SK-N-SH (cell line): ENCODE results near the gene SMIM32. TPM values are rescaled to one million over a fixed set of nuclear protein-coding genes. Genes with fewer than 3 reads are reported as not detected.

ENCODE experiments used
- CTCF ChIA-PET: fragments of 300-600, 350-600 bp; formaldehyde crosslinking; extraction: SDS; loops from one replicate; lab custom pipeline; 2021; lab: Yijun Ruan, JAX
- POLR2A ChIA-PET: fragments of 350-600 bp; sonication (Branson Sonifier 250); formaldehyde crosslinking; extraction: SDS; loops from one replicate; lab custom pipeline; 2020; ENCODE audit warnings: antibody characterized with exemption, inconsistent platforms; lab: Yijun Ruan, JAX
- DNase-seq: peaks from one replicate; pipeline ENCODE4 v3.0.0; 2012
- H2AFZ ChIP-seq: fragments of 200-600 bp; sonication (generic); 2 replicates; pipeline ENCODE4 v1.8.1; 2016; ENCODE audit warnings: antibody characterized with exemption, mild to moderate bottlenecking, low read depth
- H3F3A ChIP-seq: fragments of 200-600 bp; sonication (generic); replicated peaks from 2 replicates; pipeline ENCODE3; 2016; ENCODE audit warnings: antibody characterized with exemption, mild to moderate bottlenecking; ENCODE audit not compliant: insufficient read depth
- H3K27ac ChIP-seq, 2 experiments: fragments of 200-500 bp in 1 of 2; fragments of 200-600 bp in 1 of 2; sonication (Bioruptor generic) in 1 of 2; sonication (generic), shearing (Covaris generic) in 1 of 2; 2 replicates each; pipeline versions ENCODE4 v1.5.1 to v1.6.1; 2014 to 2016; ENCODE audit warnings: low read depth in 2 of 2, inconsistent platforms in 1 of 2, low read length in 1 of 2, mild to moderate bottlenecking in 1 of 2, mixed read lengths in 1 of 2
- H3K27me3 ChIP-seq: fragments of 200-600 bp; sonication (generic), shearing (Covaris generic); 2 replicates; pipeline ENCODE4 v1.6.1; 2016; ENCODE audit warnings: mixed run types; ENCODE audit not compliant: insufficient read depth
- H3K36me3 ChIP-seq, 2 experiments: fragments of 200-500 bp in 1 of 2; fragments of 200-600 bp in 1 of 2; sonication (Bioruptor generic) in 1 of 2; sonication (generic) in 1 of 2; replicated peaks in 1 of 2; 2 replicates each; pipeline versions ENCODE3 to v1.5.1; 2014 to 2016; ENCODE audit warnings: low read length in 1 of 2, mild to moderate bottlenecking in 1 of 2; ENCODE audit not compliant: insufficient read depth in 2 of 2, control insufficient read depth in 1 of 2
- H3K4me1 ChIP-seq, 2 experiments: fragments of 200-500 bp in 1 of 2; fragments of 200-600 bp in 1 of 2; sonication (Bioruptor generic) in 1 of 2; sonication (generic), shearing (Covaris generic) in 1 of 2; 2 replicates each; pipeline versions ENCODE4 v1.5.1 to v1.6.1; 2014 to 2016; ENCODE audit warnings: low read depth in 1 of 2, low read length in 1 of 2, mixed run types in 1 of 2; ENCODE audit not compliant: insufficient read depth in 2 of 2, control insufficient read depth in 1 of 2
- H3K4me2 ChIP-seq: fragments of 200-600 bp; sonication (generic), shearing (Covaris generic); 2 replicates; pipeline ENCODE4 v1.6.1; 2017; ENCODE audit warnings: mixed run types
- H3K4me3 ChIP-seq, 2 experiments: fragments of 200-500 bp in 1 of 2; fragments of 200-600 bp in 1 of 2; sonication (Bioruptor generic) in 1 of 2; sonication (generic), shearing (Covaris generic) in 1 of 2; 2 replicates each; pipeline versions ENCODE4 v1.5.1 to v1.8.1; 2014 to 2016; ENCODE audit warnings: low read depth in 2 of 2, inconsistent platforms in 1 of 2, low read length in 1 of 2, mild to moderate bottlenecking in 1 of 2, mixed read lengths in 1 of 2, moderate library complexity in 1 of 2
- H3K79me2 ChIP-seq: fragments of 200-600 bp; sonication (generic); 2 replicates; pipeline ENCODE4 v1.8.1; 2017; ENCODE audit warnings: mild to moderate bottlenecking; ENCODE audit not compliant: insufficient read depth
- H3K9ac ChIP-seq: fragments of 200-600 bp; sonication (generic); 2 replicates; pipeline ENCODE4 v1.6.1; 2017; ENCODE audit warnings: mixed run types
- H3K9me2 ChIP-seq: fragments of 200-600 bp; sonication (generic); 2 replicates; pipeline ENCODE4 v1.6.1; 2017; ENCODE audit warnings: mixed run types
- H3K9me3 ChIP-seq: fragments of 200-600 bp; sonication (generic); 2 replicates; pipeline ENCODE4 v1.6.1; 2017; ENCODE audit warnings: mixed run types, mild to moderate bottlenecking, moderate library complexity
- H4K20me1 ChIP-seq: fragments of 200-600 bp; sonication (generic); 2 replicates; pipeline ENCODE4 v1.6.1; 2017; ENCODE audit warnings: mild to moderate bottlenecking, mixed run types; ENCODE audit not compliant: insufficient read depth
- CHD2 ChIP-seq: fragments of 150-350 bp; IDR thresholded peaks from 2 replicates; pipeline ENCODE4 v1.6.1; 2018; ENCODE audit warnings: low read length; ENCODE audit not compliant: partially characterized antibody
- EP300 ChIP-seq, 2 experiments: IDR thresholded peaks; 2 replicates each; pipeline versions ENCODE4 v1.4.0 to v1.6.1; 2012; ENCODE audit warnings: borderline replicate concordance in 1 of 2, low read depth in 1 of 2, low read length in 1 of 2
- FOSL2 ChIP-seq: IDR thresholded peaks from 2 replicates; pipeline ENCODE4 v1.4.0; 2012; ENCODE audit warnings: low read depth, mild to moderate bottlenecking, moderate library complexity, borderline replicate concordance
- FOXJ3 ChIP-seq: sonication (generic); formaldehyde crosslinking; IDR thresholded peaks from 2 replicates; pipeline ENCODE4 v1.5.1; 2020; ENCODE audit warnings: mild to moderate bottlenecking, missing genetic modification reagents
- MXI1 ChIP-seq: IDR thresholded peaks from 2 replicates; pipeline ENCODE4 v1.6.1; 2012; ENCODE audit warnings: mild to moderate bottlenecking, low read depth, low read length, improper control_type of control experiment
- TCF12 ChIP-seq: IDR thresholded peaks from 2 replicates; pipeline ENCODE4 v1.4.0; 2012
- WGBS: methylation state at CpG from one replicate; pipeline ENCODE4 v1.1.6; 2017; ENCODE audit warnings: low lambda C conversion rate; 5-methylcytosine and 5-hydroxymethylcytosine counted together
- polyA plus RNA-seq, 3 experiments: library from polyadenylated mRNA; depleted of rRNA; stranded (reverse); fragments of >200 nt; gene quantifications; 2 replicates each; pipeline ENCODE4 v1.2.3, GENCODE V29; 2012
- TF ChIP-seq, protein P1 (sequence below): fragments of 150-350 bp; IDR thresholded peaks from 2 replicates; pipeline ENCODE4 v1.6.1; 2017; ENCODE audit warnings: antibody characterized with exemption, low read length, low read depth, borderline replicate concordance
- TF ChIP-seq, protein P2 (sequence below): IDR thresholded peaks from 2 replicates; pipeline ENCODE4 v1.4.0; 2012; ENCODE audit warnings: low read depth
- TF ChIP-seq, protein P3 (sequence below): IDR thresholded peaks from 2 replicates; pipeline ENCODE4 v1.4.0; 2012; ENCODE audit warnings: low read depth, borderline replicate concordance
- TF ChIP-seq, protein P4 (sequence below): IDR thresholded peaks from 2 replicates; pipeline ENCODE4; 2012
- TF ChIP-seq, protein P5 (sequence below): IDR thresholded peaks from 2 replicates; pipeline ENCODE4 v1.4.0; 2012; ENCODE audit warnings: low read depth, borderline replicate concordance

The SMIM32 gene
- polyA plus RNA-seq, 1 of the 3 experiments (the other 2 are of a cell fraction) = 0.25 TPM

DNA sequence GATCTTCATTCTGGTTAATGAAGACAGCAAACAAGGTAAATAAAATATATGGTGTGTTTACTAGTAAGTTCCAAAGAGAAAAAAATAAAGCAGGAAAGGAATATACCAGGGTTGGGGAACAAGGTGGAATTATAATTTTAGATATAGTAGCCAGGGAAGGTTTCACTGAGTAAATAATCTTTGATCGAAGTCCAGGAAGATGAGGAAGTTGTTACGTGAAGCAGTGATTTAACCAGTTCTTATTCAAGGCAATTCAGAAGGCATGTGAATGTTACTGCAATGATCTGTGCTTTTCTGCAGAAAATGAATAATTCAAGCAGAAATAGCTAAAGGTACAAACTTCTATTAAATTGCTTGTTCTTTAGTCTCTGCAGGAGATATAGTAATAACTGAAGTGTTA, 6.2 kb downstream of the SMIM32 start:
- no peak overlapping the region for H3K4me3 ChIP-seq
- H3K9ac ChIP-seq = no peak overlapping the region
- no peak overlapping the region for H3K4me2 ChIP-seq
- H2AFZ ChIP-seq = no peak overlapping the region
- no peaks in the 10 kb centered on the region for H3K79me2 ChIP-seq
- no peak for TF ChIP-seq FOXJ3 (CRISPR knock-in tag)
- no peak for TF ChIP-seq TCF12
- TF ChIP-seq CHD2 = no peak
- TF ChIP-seq, protein P1, sequence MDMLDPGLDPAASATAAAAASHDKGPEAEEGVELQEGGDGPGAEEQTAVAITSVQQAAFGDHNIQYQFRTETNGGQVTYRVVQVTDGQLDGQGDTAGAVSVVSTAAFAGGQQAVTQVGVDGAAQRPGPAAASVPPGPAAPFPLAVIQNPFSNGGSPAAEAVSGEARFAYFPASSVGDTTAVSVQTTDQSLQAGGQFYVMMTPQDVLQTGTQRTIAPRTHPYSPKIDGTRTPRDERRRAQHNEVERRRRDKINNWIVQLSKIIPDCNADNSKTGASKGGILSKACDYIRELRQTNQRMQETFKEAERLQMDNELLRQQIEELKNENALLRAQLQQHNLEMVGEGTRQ = no peak
- TF ChIP-seq EP300 (IDR thresholded peaks at IDR 0.05; ENCODE audit: borderline replicate concordance in 1 of 2, low read depth in 1 of 2, low read length in 1 of 2) = no peak
- no peak for TF ChIP-seq MXI1
- TF ChIP-seq FOSL2 = no peak
- no peak overlapping the region for H3K27ac ChIP-seq
- WGBS = 95% methylated on average over 2 of the region's 2 CpGs
- peaks cover 14 to 35% of the 10 kb centered on the region in 2 experiments for H3K36me3 ChIP-seq
- H3F3A ChIP-seq = peaks cover 5% of the 10 kb centered on the region
- CTCF ChIA-PET = interaction anchor here (1.1 to 1.6 kb wide), 2 partner anchors 25 to 242 kb away, joined by 3 to 6 read pairs; no protein-coding TSS in a partner anchor
- no peaks in the 10 kb centered on the region for H3K9me3 ChIP-seq
- no peaks in the 10 kb centered on the region for H3K9me2 ChIP-seq
- no peak for DNase-seq
- H3K27me3 ChIP-seq = peaks cover 8% of the 10 kb centered on the region; the same call in 1 of the 2 replicates
- H4K20me1 ChIP-seq = no peaks in the 10 kb centered on the region
- POLR2A ChIA-PET = no interaction called here
- H3K4me1 ChIP-seq = peaks cover 0 to under 1% of the 10 kb centered on the region in 2 experiments; a peak in 1 of 4 replicates

DNA sequence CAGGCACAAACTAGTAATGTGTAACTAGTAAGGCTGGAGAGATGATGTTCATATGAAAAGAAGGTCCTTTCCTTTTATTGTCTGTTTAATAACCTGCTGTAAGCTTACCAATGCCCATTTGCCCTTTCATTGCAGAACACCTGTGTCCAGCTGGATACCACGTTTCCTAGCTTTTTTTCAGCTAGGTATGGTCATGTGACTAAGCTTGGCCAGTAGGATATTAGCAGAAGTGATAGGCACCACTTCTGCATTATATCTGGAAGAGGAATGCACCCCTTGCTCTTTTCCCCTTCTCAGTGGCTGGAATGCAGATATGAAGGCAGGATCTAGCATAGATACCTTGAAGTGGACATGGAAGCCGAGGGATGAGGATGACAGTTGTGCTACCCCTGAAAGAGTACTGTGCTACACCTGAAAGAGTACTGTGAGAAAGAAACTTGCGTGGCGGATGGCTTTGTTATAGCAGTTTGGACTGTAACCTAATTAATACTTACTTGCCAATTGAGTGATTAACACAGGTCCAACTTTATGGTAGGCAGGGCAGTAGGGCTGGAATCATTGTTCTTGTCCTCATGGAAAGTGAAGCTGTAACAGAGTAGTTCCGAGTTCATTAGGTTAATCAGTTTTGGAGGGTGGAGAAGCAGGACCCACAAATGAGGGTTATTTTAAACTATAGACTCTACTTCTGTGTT, 6.8 kb downstream of the SMIM32 start:
- TF ChIP-seq, protein P2, sequence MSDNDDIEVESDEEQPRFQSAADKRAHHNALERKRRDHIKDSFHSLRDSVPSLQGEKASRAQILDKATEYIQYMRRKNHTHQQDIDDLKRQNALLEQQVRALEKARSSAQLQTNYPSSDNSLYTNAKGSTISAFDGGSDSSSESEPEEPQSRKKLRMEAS = no peak
- TF ChIP-seq FOXJ3 (CRISPR knock-in tag) = no peak
- TF ChIP-seq, protein P3, sequence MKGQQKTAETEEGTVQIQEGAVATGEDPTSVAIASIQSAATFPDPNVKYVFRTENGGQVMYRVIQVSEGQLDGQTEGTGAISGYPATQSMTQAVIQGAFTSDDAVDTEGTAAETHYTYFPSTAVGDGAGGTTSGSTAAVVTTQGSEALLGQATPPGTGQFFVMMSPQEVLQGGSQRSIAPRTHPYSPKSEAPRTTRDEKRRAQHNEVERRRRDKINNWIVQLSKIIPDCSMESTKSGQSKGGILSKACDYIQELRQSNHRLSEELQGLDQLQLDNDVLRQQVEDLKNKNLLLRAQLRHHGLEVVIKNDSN = no peak
- TF ChIP-seq, protein P4, sequence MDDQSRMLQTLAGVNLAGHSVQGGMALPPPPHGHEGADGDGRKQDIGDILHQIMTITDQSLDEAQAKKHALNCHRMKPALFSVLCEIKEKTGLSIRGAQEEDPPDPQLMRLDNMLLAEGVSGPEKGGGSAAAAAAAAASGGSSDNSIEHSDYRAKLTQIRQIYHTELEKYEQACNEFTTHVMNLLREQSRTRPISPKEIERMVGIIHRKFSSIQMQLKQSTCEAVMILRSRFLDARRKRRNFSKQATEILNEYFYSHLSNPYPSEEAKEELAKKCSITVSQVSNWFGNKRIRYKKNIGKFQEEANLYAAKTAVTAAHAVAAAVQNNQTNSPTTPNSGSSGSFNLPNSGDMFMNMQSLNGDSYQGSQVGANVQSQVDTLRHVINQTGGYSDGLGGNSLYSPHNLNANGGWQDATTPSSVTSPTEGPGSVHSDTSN = no peak
- TF ChIP-seq, protein P5, sequence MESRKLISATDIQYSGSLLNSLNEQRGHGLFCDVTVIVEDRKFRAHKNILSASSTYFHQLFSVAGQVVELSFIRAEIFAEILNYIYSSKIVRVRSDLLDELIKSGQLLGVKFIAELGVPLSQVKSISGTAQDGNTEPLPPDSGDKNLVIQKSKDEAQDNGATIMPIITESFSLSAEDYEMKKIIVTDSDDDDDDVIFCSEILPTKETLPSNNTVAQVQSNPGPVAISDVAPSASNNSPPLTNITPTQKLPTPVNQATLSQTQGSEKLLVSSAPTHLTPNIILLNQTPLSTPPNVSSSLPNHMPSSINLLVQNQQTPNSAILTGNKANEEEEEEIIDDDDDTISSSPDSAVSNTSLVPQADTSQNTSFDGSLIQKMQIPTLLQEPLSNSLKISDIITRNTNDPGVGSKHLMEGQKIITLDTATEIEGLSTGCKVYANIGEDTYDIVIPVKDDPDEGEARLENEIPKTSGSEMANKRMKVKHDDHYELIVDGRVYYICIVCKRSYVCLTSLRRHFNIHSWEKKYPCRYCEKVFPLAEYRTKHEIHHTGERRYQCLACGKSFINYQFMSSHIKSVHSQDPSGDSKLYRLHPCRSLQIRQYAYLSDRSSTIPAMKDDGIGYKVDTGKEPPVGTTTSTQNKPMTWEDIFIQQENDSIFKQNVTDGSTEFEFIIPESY = no peak
- peaks cover 5% of the 10 kb centered on the region for H3F3A ChIP-seq
- H3K4me2 ChIP-seq = no peak overlapping the region
- H3K4me1 ChIP-seq = no peaks in the 10 kb centered on the region
- DNase-seq = no peak
- H3K36me3 ChIP-seq = peaks cover 19 to 42% of the 10 kb centered on the region in 2 experiments
- H3K9ac ChIP-seq = no peak overlapping the region
- H3K4me3 ChIP-seq = no peak overlapping the region
- H3K27me3 ChIP-seq = peaks cover 1% of the 10 kb centered on the region; the same call in 1 of the 2 replicates
- no peaks in the 10 kb centered on the region for H4K20me1 ChIP-seq
- no peak overlapping the region for H2AFZ ChIP-seq
- over 99% methylated on average over 5 of the region's 5 CpGs for WGBS
- no peaks in the 10 kb centered on the region for H3K9me2 ChIP-seq
- H3K79me2 ChIP-seq = no peaks in the 10 kb centered on the region
- H3K27ac ChIP-seq = no peak overlapping the region
- ChIA-PET CTCF (interaction anchor here (1.1 kb wide), 2 partner anchors 13 to 26 kb away, joined by 4 to 6 read pairs; no protein-coding TSS in a partner anchor), POLR2A (no interaction called here)
- no peaks in the 10 kb centered on the region for H3K9me3 ChIP-seq
